Vagina (tissue), 2 donors: Measurements from ENCODE around the gene ITPR1.

Source experiments
- POLR2A ChIP-seq, 2 donors: fragments of 450-650 bp; IDR thresholded peaks; one replicate each; pipeline ENCODE4 v1.6.1; 2017; ENCODE audit warnings: antibody characterized with exemption in 2 of 2, mild to moderate bottlenecking in 2 of 2, moderate library complexity in 2 of 2
- POLR2AphosphoS5 ChIP-seq, 2 donors: sonication (generic); formaldehyde crosslinking; IDR thresholded peaks; one replicate each; pipeline ENCODE4 v1.9.0; 2017; ENCODE audit warnings: antibody characterized with exemption in 2 of 2, mild to moderate bottlenecking in 2 of 2, low read depth in 1 of 2; ENCODE audit not compliant: insufficient read depth in 1 of 2
- TF ChIP-seq, protein P1 (sequence below), 3 experiments: fragments of 450-650 bp in 2 of 3; fragments of 200-600 bp in 1 of 3; sonication (generic) in 1 of 3; IDR thresholded peaks; one replicate each; pipeline ENCODE4 v1.5.1; 2017 to 2019; ENCODE audit warnings: antibody characterized with exemption in 3 of 3, mild to moderate bottlenecking in 2 of 3, moderate library complexity in 2 of 3

DNA sequence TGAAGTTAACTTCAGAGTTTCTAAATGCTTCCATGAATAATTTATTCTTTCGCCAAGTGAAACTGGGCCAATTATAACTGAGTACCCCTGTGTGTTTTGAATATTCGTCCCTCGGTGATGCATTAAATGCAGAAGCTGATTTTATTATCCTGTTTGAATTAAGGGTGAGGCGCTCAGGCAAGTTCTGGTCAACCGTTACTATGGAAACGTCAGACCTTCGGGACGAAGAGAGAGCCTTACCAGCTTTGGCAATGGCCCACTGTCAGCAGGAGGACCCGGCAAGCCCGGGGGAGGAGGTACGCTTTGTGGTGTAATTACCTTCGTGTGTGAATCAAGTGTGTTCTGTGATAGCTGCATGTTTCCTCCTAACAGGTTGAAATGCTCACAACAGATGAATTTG is 239.8 kb downstream of the ITPR1 start:
- TF ChIP-seq, protein P1, sequence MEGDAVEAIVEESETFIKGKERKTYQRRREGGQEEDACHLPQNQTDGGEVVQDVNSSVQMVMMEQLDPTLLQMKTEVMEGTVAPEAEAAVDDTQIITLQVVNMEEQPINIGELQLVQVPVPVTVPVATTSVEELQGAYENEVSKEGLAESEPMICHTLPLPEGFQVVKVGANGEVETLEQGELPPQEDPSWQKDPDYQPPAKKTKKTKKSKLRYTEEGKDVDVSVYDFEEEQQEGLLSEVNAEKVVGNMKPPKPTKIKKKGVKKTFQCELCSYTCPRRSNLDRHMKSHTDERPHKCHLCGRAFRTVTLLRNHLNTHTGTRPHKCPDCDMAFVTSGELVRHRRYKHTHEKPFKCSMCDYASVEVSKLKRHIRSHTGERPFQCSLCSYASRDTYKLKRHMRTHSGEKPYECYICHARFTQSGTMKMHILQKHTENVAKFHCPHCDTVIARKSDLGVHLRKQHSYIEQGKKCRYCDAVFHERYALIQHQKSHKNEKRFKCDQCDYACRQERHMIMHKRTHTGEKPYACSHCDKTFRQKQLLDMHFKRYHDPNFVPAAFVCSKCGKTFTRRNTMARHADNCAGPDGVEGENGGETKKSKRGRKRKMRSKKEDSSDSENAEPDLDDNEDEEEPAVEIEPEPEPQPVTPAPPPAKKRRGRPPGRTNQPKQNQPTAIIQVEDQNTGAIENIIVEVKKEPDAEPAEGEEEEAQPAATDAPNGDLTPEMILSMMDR (IDR thresholded peaks at IDR 0.05): no peak
- TF ChIP-seq POLR2A (IDR thresholded peaks at IDR 0.05) (no peak), POLR2AphosphoS5 (IDR thresholded peaks at IDR 0.05; ENCODE audit: insufficient read depth in 1 of 2, low read depth in 1 of 2) (no peak)
